Measurements from ENCODE around the gene NSD1.

DNA sequence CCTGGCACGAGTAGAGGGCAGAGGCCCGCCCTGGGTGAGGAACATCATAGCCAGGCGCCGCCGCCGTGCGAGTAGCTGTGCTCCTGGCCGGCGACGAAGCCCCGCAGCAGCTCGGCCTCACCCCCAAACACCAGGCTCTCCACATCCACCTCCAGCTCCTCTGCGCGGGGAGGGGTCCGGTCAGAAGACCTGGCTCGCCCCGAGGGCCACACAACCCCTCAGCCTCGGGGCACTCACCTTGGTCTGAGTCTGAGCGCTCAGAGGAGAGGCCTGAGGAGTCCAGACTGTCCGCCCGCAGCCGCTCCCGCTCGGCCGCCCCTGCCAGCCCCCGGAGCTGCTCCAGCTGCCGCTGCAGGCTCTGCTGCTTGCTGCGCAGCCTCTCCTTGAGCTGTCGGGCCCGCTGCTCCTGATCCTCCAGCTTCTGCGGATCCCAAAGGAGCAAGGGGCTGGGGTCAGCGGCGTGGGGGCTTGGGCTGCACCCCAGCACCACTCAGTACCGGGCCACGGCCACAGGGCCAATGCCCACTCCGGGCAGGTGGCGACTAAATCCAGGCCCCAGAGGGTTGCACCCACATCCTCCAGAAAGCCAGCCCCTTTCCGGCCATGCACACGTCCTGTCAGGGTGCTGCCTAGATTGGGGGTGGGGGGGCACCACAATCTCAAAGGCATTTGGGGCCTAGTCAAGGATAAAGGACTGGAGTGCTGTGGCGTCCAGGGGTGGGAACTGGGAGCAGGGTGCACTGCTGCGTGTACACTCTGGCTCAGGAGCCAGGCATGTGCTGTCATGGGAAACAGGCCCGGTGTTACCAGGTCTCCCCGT, 174.2 kb downstream of the NSD1 start:
- TF ChIP-seq, protein P1, sequence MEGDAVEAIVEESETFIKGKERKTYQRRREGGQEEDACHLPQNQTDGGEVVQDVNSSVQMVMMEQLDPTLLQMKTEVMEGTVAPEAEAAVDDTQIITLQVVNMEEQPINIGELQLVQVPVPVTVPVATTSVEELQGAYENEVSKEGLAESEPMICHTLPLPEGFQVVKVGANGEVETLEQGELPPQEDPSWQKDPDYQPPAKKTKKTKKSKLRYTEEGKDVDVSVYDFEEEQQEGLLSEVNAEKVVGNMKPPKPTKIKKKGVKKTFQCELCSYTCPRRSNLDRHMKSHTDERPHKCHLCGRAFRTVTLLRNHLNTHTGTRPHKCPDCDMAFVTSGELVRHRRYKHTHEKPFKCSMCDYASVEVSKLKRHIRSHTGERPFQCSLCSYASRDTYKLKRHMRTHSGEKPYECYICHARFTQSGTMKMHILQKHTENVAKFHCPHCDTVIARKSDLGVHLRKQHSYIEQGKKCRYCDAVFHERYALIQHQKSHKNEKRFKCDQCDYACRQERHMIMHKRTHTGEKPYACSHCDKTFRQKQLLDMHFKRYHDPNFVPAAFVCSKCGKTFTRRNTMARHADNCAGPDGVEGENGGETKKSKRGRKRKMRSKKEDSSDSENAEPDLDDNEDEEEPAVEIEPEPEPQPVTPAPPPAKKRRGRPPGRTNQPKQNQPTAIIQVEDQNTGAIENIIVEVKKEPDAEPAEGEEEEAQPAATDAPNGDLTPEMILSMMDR (conservative IDR thresholded peaks at IDR 0.05) = no peak
- no peak for TF ChIP-seq EZH2 (IDR thresholded peaks at IDR 0.05; ENCODE audit: low read depth)
